WERI-Rb-1 (cell line): ENCODE data around the gene LCE1F.

Source experiments
- DNase-seq: peaks from one replicate; pipeline ENCODE4 v3.0.0-alpha.2; 2020
- H3K27ac ChIP-seq: fragments of 250-450 bp; sonication (Bioruptor Pico); 2 replicates; pipeline ENCODE4 v1.5.1; 2020; ENCODE audit warnings: mild to moderate bottlenecking, moderate library complexity
- H3K27me3 ChIP-seq: fragments of 250-450 bp; sonication (Bioruptor Pico); 2 replicates; pipeline ENCODE4 v1.5.1; 2021; ENCODE audit warnings: mild to moderate bottlenecking, low read depth, moderate library complexity; ENCODE audit not compliant: insufficient read depth, severe bottlenecking
- H3K36me3 ChIP-seq: fragments of 250-450 bp; sonication (Bioruptor Pico); 2 replicates; pipeline ENCODE4 v1.5.1; 2020; ENCODE audit warnings: mild to moderate bottlenecking, moderate library complexity
- H3K4me3 ChIP-seq: 2 replicates; pipeline ENCODE4 v1.5.1; 2011; ENCODE audit warnings: low read depth, mild to moderate bottlenecking, control low read depth, low read length
- H3K9me3 ChIP-seq: fragments of 250-450 bp; sonication (Bioruptor Pico); 2 replicates; pipeline ENCODE4 v1.5.1; 2021; ENCODE audit warnings: mild to moderate bottlenecking, moderate library complexity; ENCODE audit not compliant: severe bottlenecking
- CTCF ChIP-seq: IDR thresholded peaks from 2 replicates; pipeline ENCODE4 v1.5.1; 2011; ENCODE audit warnings: low read depth, mild to moderate bottlenecking, control low read depth, inconsistent platforms, low read length

Gene LCE1F

GRCh38 chr1:152823294-152823693 lies 48.4 kb downstream of the LCE1F start:
- TF ChIP-seq CTCF, result no peak
- Histone ChIP-seq H3K9me3 (no peaks in the 10 kb centered on the region), H3K27ac (no peak overlapping the region), H3K36me3 (no peaks in the 10 kb centered on the region), H3K4me3 (no peak overlapping the region), H3K27me3 (peaks cover 83% of the 10 kb centered on the region)
- no peak for DNase-seq

GRCh38 chr1:152824964-152825363 lies 50.0 kb downstream of the LCE1F start:
- H3K27ac ChIP-seq, result no peak overlapping the region
- no peak for TF ChIP-seq CTCF
- DNase-seq, result no peak
- H3K36me3 ChIP-seq, result no peaks in the 10 kb centered on the region
- H3K27me3 ChIP-seq, result peaks cover 83% of the 10 kb centered on the region
- H3K9me3 ChIP-seq, result no peaks in the 10 kb centered on the region
- H3K4me3 ChIP-seq, result no peak overlapping the region
